Stimulated activated CD4-positive, alpha-beta T cell treated with anti-CD3 and anti-CD28 coated beads, TNF-alpha, amount 100 ng/mL, for 48 hours (primary cell): ENCODE measurements around the gene CEP152.

Experiments
- DNase-seq, 3 donors: peaks; one replicate each; pipeline ENCODE4 v3.0.0-alpha.2; 2020; ENCODE audit warnings: low read depth in 3 of 3

The CEP152 gene

DNA sequence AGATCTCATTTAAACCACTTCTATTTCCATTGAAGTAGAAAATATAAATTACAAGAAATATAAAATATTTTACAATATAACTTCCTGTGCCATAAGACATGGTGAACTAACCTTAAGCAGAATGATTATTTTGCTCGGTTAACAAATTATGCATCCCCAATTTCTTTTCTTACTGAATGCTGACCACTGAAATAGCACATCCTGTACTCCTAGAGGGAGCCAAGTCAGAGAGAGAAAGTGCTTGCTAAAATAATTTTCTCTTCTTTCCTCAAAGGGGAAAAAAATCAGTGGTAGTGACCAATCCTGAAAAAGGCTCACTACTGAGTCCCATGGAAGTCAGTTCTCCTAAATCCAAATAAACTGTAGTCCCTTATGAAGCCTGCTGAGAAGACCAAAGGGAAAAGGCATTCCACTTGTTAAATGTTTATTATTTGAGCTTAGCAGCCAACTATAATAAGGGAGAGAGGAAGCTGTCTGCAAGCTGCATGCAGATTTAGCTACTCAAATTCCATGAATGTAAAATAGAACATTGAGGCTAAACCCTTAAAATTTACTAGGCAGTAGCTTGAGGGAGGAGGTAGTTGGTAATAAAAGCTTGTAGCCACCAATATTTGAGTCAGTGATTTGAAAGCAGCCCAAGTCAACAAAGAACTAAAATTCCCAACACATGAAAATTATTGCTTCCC, 33.1 kb downstream of the CEP152 start:
- no peak for DNase-seq

- no peak for DNase-seq
These were observed 35.3 kb downstream of the CEP152 start for GRCh38 chr15:48775546-48775945.

- no peak for DNase-seq
These were observed 36.4 kb downstream of the CEP152 start for GRCh38 chr15:48774484-48774883.

- DNase-seq = no peak
These were observed 44.7 kb downstream of the CEP152 start for GRCh38 chr15:48766196-48766595.

DNA sequence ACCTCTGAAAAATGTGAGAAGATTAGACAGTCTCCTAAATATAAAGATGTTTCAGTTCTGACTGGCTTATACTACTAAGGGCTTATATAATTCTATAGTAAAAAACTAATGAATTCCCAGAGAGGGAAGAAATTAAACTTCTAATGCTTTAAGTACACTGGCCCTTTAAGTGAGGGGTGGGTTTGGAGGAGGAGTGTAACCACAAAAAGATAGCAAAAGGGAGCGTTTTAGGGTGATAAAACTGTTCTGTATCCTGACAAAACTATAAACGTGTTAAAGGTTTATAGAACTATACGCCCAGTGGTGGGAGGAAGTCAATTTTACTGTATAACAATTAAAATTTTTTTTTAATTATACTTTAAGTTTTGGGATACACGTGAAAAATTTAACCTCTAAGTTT, 45.8 kb downstream of the CEP152 start:
- DNase-seq = no peak

DNA sequence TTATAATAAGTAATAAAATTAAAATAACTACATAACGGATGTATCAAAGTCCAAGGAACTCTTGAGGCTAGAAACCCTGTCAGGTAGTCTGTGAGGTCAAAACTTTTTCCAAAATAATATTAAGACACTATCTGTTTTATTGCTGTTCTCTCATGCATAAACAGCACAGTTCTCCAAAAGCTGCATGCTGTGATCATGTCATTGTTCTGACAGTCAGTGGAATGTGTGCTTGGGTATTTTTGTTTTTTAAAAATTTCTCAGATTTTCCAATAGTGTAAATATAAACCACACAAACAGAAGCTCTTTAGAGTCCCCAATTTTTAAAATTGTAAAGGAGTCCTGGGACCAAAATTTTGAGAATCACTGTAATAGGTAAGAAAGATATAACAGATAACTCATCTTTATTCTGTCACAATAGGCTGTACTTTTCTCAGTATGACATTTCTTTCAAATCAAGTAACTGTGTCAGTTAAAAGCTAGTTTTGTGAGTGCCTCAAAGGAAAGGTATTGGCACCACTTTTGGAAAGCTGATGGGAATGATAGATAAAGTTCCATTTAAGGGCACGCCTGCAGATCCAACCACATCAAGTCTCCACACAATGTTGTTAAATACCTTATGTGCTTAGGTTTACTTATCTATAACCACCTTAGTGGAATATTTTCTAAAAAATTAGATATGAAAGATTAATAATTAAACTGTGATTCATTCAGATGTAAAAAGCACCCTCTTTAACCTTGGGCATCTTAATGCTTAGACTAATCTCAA, 49.3 kb downstream of the CEP152 start:
- no peak for DNase-seq

GRCh38 chr15:48759921-48760320, 50.9 kb downstream of the CEP152 start:
- no peak for DNase-seq

DNA sequence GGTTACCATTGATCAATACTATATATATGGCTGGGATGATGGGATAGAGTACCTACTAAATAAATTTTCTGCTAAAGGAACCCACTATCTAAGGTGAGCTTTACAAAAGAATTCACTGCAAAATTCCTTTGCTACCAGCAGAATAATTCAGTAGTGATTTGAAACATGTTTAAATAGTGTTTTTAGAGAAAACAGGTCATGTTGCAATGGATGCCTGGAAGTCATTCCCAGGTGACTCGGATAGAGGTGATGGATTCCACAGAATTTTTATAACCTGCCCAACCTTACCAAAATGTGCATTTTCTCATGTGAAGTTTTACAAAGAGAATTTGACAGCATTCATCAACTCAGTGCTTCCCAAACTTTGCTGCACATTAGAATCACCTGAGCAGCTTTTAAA, 53.2 kb downstream of the CEP152 start:
- no peak for DNase-seq

DNA sequence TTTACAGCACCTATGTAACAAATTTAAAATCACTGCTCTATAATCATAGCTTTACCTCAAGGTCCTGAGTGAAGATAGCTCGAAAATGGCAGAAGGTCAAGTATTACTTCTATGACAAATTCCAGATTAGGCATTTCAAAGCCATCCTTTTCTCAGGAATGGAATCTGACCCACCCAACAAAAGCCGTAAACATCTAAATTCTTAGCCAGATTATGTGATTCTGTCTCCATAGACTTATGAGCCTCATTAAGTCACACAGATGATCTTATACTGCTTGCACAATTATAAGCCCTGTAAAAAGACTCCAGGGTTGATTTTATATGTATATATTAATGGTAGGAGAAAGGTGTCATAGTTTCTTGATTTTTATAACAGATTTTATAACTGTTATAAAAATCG, 56.9 kb downstream of the CEP152 start:
- DNase-seq = no peak

- DNase-seq = no peak
These were observed 59.3 kb downstream of the CEP152 start for GRCh38 chr15:48751595-48751994.

- no peak for DNase-seq
These were observed 62.3 kb downstream of the CEP152 start for GRCh38 chr15:48748535-48748934.

GRCh38 chr15:48733615-48734014, 77.3 kb downstream of the CEP152 start:
- DNase-seq = no peak

GRCh38 chr15:48730506-48730905, 80.4 kb downstream of the CEP152 start:
- no peak for DNase-seq

DNA sequence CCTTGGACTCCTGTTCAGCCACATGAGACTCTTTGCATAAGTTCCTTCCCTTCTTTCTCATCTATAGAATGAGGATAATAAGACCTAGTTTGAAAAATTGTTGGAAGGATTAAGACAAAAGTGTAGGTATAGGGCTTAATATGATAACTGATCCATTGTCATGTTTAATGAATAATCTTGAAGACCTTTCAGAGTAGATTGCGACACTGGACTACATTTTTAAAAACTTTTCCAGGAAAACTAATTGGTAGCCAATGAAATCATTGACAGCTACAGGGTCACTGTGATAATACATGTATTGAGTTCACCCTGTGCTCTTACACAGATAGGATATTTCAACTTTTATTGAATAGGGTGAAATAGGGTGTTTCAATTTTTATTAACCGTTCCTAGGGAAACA, 86.9 kb downstream of the CEP152 start:
- DNase-seq = no peak

DNA sequence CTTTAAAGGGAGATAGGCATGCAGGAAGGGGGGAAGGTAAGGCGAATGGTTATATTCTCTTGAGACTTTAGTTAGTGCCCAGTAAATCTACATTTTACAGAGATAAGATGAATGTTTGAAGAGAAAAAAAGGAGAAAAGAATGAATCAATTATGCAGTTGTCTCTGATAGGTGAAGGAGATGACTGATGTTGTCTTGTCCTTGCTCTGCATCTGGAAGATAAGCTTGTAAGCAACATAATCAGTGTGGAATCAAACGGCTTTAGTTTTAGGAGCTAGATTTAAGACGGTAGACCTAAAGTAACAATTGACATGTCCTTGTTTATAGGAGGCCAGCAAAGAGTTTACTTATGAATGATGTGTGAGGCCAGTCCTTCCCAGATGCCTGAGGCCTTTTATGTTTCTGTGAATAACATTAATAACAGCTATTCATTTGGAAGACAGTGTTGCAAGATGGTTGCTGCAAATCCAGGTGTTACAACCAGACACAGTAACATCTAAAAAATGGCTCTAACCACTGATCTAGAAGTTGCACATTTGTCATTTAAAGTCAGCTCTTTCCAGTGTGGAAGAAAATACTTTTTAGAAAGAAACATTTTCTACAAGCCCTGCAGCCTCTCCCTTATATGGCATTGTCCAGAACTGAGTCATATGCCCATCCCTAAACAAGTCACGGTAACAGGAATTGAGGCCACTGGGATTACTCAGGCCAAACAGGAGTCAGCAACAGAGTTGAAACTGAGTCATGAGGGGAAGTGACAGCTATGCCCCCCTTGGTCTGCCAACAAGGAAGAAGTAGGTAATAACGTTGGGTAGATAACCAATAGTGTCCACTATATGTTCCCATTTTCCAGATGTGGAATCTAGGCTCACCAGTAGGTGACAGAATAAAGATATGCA, 87.9 kb downstream of the CEP152 start:
- no peak for DNase-seq

DNA sequence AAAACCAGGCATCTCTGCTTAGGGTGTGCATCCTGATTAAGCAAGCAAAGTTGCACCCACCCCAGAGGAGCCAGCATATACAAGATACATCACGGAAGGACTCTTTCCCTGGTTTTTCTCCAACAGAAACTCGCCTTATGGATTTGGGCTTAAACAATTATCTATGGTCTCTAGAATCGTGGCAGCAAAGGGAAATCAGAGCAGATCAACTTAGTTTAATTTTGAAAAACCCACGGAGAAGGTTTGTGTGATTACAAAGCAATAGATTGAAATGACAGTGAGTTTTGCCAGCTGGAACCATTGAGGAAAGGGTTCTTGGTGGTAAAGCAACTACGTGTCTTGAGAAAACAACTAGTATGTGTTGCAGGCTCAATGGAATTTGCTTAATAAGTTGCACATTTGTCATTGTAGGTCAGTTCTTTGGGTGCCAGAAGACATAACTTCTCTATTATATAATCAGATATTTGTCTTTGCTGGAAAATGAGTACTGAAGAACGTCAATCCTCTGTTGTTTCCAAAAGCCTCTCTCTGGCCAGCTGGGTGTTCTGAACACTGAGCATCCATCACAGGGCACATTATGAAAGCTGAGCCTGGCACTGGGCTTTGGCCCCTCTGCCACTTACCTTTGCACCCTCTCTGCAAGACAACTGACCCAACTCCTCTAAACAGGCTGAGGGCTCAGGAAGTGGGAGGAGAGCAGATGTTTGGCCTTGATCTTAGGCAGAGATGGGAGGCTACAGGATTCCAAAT, 89.6 kb downstream of the CEP152 start:
- DNase-seq = no peak

DNA sequence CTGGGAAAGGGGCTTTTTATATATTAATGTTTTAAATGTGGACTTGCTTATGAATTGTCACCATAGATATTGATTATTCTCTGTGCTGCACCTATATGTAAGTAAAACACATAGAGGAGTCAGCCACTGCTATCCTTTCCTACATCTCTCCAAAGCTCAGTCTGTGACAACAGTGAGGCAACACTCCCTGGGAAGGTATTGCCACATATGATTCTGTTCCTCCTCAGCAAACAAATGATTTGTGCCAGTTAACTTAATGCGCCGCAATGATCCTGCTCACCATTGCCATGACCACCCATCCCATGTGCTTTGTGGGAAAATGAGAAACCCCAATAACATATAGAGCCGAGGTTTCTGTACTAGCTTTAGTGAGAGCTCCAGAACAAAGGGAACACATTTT, 90.2 kb downstream of the CEP152 start:
- DNase-seq = no peak

- DNase-seq = no peak
These were observed 91.2 kb downstream of the CEP152 start for GRCh38 chr15:48719668-48720067.

GRCh38 chr15:48718646-48719045, 92.2 kb downstream of the CEP152 start:
- no peak for DNase-seq

DNA sequence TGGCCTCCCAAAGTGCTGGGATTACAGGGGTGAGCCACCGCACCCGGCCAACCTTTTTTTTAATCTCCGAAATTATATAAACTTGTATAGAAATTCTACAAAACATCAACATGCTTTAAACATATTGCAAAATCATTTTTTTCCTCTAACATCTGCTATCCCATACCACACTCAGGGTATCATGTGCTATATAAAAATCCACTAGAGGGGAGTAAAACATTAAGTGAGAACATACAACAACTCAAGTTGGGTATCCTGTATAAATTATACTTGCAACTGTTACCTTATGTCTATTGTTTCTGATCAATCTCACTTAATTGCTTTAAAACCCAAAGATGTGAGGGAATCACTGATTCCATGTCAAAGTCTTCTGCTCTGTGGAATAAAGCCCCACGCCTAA, 93.4 kb downstream of the CEP152 start:
- DNase-seq = no peak

- DNase-seq = no peak
These were observed 98.3 kb downstream of the CEP152 start for GRCh38 chr15:48712546-48712945.
